Measurements from ENCODE around the gene SLC25A18.

Gene SLC25A18

DNA sequence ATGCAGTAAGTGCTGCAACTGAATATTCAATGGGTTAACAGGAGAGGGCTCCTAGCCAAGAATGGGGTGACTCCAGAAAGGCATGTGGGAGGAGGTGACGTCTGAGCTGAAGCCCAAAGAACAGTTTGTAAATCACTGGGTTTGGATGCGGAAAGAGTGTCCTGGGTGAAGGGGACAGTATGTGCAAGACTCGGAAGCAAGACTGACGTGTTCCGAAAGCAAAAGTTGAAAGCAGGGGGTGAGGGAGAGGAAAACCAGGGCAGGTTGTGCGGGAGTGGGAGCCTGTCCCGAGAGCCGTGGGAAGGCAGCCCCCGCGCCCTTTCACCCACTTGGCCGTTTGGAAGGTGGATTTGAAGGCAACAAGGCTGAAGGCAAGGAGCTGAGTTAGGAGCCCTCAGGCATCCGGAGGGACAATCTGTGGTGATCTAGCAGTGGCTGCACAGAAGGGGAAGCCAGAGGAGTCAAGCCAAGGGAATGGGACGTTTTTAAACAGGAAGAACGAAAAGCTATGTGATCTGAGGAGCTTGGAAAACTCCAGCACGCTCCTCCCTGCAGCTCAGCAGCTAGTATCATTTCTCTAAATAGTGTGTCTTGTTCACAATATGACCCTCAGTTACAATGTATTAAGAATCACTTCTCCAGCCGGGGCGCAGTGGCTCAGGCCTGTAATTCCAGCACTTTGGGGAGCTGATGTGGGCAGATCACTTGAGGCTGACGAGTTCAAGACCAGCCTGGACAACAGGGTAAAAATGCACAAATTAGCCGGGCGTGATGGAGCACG, 7.7 kb downstream of the SLC25A18 start:
- peak; percentile 21 for FAIRE-seq

DNA sequence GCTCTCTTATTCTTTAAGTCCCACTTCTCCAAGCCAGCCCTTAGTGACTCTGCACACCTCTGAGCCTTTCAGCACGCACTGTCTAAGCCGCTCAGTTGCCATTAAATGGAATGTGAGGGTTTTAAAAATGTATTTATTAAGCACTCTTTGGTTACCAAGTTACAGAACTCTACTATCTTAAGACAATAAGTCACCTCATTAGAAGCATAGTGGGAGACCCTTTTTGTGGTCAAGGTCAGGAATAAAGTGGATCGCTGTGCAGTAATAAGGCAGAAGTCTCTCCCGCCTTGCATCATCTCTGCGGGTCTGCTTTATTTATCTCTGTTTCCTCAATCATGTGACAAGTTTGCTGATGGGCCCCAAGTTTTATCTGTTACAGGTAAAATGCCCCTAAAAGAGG, 11.9 kb downstream of the SLC25A18 start:
- FAIRE-seq, result peak; percentile 75

DNA sequence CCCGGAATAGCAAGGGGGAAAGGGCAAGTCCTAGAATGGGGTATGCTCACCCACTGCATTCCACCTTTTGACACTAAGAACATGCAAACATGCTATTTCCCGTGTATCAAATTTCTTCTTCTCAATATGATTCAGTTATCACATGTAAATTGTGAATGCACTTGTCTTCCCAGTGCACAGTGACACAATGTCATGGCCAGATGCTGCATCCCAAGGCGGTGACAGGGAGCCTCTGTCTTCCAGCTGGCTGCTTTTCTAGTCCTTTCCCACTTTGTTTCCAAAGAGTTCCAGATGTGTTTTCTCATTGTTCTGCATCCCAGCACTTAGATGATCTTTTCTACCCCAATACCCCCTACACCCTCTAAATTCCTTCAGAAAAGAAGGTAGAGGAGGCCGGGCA, 12.4 kb downstream of the SLC25A18 start:
- no peak for FAIRE-seq

DNA sequence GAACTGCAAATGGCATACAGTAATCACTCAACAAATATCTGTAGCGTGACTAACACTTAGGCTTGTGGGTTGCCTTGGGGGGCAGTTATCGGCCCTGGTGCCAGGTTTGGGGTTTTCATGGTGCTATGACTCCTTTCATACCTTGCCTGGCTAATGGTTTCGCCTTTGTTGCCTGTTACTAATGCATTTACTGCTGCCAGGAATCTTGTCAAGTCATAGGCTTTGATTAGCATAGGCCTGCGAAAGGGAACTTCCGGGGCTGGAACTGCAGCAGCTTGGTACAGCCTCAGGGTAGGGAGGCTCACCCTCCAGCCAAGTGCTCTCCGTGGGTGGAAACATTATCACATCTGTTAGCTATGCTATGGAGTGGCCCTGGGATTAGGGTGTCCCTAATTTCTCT, 13.2 kb downstream of the SLC25A18 start:
- FAIRE-seq, result peak; percentile 92

DNA sequence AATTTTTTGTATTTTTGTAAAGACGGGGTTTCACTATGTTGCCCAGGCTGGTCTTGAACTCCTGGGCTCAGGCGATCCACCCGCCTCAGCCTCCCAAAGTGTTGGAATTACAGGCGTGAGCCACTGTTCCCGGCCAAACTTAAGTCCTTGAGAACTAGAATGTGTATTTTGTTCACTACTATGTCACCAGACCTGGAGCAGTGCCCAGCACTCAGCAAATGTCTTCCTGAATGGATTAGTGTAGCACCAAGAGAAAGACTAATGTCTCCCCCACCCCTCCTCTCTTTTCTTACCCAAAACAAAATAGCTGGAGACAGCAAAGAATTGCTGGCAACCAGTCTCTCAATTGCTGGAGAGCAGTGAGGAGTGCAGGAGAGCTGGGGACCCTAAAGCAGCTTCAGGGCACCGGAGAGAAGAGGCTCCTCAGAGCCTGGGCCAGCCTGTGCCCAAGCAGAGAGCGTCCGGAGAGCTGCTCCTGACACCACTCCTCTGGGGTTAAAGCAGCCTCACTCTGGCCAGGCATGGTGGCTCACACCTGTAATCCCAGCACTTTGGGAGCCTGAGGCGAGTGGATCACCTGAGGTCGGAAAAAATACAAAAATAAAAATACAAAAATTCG, 14.9 kb downstream of the SLC25A18 start:
- FAIRE-seq, result no peak

DNA sequence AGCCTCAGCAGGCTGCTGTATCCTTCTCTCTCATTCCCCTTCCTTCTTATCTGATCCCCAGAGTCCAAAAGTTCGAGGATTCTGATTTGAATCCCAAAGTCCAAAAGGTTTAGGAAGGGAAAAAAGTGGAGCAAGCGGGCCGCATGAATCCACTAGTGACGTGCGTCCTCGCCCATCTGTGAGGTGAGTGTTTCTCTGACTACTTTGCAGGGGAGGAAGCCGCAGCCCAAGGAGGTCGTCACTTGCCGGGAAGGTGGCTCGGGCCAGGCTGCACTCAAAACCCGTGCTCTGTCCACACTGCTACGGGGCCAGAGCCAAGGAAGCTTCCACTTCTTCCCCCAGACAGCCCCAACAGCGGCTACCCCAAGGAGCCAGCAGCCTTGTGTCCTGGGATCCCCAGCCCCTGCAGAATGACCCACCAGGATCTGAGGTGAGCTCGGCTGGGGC, 16.3 kb downstream of the SLC25A18 start:
- no peak for FAIRE-seq

DNA sequence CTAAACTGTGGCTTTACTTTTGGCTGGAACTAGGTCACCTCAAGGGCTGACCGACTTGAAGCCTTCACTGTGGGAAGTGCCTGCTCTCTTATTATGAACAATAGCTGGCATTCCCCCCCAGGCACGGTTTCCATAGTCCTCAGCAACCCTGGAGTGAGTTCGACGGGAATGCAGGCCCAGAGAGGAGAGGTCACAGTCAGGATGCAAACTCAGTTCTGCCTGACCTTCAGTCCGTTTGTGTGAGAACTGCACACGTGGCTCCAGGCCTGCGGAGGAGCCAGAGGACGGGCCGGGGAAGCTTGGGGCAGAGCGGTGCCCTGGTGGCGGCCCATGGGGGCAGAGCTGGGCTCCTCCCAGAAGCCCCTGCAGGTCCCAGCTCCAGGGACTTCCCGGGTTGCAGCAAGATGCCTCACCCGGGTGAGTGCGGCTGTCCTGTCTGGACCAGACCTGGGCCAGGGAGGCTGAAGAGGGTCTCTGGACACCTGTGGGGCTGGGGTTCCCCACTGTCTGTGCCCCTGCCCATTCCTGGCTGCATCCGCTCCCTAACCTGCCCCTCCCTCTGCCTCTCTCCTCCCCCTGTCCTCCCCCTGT, 17.2 kb downstream of the SLC25A18 start:
- no peak for FAIRE-seq

DNA sequence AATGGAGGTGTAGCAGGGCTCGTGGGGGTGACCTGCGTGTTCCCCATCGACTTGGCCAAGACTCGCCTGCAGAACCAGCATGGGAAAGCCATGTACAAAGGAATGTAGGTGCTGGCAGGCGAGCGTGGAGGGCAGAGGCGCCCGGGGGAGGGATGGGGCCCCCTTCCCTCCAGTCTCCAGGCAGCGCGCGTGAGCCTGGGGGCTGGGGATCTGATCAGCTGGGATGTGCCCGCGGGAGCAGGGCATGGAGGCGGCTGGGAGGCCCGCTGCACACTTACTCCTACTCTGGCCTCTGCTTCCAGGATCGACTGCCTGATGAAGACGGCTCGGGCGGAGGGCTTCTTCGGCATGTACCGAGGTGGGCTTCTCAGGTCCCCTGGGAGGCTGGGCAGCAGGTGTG, 17.8 kb downstream of the SLC25A18 start:
- no peak for FAIRE-seq

DNA sequence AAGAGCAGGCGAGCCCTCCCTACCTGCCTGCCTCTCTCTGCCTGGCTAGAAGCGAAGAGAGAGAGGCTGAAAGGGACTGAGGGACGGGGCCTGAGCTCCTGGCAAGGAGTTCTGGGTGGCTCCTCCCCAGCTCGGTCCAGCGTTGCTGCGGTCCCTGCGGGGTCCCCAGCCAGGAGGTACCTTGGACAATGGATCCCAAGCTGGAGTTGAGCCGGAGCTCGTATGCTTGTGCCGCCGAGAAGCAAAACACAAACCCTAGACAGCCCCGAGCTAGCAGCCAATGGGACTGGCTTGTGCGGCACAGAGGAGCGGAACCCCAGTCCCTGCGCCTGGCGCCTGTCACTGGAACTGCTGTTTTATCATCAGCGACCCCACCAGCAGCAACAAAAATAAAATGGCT, 18.3 kb downstream of the SLC25A18 start:
- FAIRE-seq, result no peak

DNA sequence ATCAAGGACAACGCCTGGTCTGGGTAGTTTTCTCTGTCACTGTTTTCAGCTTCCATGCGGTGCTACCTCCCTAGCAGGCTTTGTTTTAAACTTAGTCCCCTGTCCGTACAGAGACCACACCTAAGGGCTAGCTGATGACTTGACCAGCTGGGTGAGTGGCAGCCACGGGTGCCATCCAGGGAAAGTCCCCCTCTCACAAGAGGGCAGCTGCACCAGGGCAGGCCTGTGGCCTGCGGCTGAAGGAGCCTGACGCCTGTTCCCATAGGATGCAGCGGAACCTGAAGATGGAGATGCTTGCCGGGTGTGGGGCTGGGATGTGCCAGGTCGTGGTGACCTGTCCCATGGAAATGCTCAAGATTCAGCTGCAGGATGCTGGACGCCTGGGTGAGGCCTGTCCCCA, 19.9 kb downstream of the SLC25A18 start:
- FAIRE-seq, result no peak

DNA sequence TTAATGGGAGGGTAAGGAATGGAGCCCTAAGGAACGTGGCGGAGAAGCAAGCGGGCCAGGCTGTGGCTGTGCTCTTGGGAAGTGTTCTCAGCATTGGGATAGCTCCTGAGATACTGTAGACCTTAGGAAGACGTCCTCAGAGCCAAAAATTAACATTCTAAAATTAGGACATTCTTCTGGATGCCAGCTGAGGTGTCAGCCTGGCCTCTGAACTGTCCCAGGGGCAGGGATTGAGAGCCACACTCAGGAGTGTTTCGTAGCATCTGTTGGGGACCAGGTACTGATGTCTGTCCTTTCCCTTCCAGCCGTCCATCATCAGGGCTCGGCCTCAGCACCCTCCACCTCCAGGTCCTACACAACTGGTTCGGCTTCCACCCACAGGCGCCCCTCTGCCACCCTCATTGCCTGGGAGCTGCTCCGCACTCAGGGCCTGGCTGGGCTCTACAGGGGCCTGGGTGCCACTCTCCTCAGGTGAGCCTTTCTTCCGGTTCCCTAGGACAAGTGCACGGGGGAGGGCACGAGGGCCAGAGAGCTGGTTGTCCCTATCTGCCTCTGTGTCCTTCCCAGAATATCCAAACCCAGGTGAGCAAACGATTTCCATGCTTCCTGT, 23.6 kb downstream of the SLC25A18 start:
- FAIRE-seq, result no peak

DNA sequence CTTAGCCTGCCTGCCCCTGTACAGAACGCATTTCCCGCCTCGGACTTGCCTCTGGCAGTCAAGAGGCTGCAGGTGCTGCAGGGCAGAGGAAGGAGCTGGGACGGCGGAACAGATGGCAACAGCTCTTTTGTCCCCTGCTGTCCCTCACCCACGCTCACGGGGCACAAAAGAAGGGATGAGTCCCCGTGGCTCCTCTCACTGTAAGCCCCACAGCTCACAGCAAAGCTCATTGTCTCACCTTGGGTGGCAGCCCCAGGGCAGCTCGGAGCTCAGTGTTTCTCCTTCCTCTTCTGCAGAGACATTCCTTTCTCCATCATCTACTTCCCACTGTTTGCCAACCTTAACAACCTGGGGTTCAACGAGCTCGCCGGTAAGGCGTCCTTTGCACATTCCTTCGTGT, 24.3 kb downstream of the SLC25A18 start:
- no peak for FAIRE-seq

DNA sequence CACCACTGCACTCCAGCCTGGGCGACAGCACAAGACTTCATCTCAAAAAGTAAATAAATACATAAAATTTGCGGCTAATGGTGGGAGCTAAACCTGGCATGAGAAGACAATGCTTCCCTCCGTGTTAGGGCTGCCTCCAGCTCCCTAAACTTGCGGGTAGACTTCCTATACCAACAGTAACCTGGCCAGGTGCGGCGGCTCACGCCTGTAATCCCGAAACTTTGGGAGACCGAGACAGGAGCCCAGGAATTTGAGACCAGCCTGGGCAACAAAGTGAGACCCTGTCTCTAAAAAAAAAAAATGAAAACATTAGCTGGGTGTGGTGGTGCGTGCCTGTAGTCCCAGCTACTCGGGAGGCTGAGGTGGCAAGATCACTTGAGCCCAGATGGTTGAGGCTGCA, 25.3 kb downstream of the SLC25A18 start:
- no peak for FAIRE-seq

DNA sequence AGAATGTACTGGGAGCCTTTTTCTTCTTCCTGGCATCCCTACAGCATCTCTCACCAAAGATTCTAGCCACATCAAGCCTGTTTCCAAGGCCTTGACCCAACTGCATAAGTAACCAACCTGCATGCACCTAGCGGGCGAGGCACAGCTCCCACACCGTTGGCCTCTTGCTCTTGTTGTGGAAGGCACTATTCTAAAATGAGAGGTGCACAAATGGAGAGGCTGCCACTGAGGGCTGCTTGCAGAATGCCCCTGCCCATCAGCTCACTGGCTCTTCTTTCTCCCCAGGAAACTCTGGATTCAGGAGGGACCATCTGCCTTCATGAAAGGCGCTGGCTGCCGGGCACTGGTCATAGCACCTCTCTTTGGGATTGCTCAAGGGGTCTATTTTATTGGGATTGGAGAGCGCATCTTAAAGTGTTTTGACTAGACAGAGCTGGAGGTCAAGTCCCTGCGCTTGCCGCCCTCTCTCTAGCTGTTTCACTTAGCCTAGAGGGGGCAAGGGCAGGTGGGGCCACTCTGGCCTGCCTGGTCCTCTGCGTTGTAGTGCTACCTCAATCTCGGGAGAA, 26.6 kb downstream of the SLC25A18 start:
- no peak for FAIRE-seq

DNA sequence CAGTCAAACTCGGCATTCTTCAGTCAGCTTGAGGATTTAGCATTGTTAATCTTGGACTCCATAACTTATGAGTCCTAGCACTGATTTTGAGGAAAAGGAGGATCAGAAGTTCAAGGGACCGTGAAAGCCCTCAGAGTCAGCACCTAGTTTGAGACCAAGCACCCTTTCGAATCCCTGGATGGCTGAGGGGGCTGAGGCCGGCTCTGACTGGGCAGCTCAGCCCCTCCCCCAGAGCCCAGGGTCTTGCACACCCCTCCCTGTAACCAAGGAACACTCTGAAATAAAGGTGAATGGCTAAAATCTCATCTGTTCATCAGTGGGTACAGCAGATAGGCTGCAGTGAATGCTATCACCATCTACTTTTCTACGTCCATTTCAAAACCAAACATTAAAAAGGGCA, 27.3 kb downstream of the SLC25A18 start:
- no peak for FAIRE-seq

DNA sequence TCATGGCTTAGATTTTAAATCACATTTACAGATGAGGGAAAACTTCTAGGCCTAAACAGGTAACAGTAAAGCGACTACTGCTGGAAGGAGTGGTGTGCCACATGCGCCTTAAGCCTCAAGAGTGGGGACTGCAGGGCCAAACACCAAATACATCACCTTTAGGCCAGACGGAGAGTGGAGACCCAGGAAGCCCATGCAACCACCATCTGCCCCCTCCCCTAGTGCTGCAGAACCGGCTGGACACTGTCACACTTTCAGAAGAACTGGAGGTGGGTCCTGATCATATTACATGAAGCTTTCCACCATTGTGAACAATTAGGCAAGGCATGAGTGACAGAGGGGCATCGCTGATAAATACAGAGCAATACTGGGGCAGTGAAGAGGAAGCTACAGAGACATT, 28.9 kb downstream of the SLC25A18 start:
- FAIRE-seq, result no peak

DNA sequence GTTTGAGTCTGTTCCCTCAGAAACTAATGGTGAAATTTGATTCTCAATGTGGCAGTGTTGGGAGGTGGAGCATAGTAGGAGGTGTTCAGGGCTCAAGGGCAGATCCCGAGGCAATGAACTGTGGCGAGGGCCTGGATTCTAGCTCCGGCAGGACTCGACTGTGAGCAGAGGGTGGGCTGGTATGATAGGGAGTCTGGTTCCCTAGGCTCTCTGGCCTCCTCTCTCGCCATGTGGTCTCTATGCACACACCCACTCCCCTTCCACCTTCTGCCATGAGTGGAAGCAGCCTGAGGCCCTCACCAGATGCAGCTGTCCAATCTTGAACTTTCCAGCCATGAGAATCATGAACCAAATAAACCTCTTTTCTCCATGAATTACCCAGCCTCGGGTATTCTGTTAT, 32.9 kb downstream of the SLC25A18 start:
- no peak for FAIRE-seq

DNA sequence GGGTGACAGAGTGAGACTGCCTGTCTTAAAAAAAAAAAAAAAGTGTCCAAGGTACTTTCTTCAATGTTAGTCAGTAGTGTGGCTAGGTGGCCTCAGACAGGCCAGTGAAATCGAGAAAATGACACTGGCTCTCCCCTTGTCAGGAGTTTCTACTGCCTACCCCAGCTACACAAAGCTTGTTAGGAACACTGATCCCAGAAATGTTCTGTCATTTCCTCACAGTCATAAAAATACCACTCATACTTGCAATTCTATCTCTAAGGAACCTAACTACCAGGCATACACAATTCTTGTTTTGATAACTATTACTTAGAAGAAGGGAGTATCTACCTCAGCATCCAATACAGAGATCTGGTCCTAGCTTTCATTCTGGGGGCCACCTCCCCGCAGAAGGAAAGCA, 33.9 kb downstream of the SLC25A18 start:
- FAIRE-seq, result no peak

DNA sequence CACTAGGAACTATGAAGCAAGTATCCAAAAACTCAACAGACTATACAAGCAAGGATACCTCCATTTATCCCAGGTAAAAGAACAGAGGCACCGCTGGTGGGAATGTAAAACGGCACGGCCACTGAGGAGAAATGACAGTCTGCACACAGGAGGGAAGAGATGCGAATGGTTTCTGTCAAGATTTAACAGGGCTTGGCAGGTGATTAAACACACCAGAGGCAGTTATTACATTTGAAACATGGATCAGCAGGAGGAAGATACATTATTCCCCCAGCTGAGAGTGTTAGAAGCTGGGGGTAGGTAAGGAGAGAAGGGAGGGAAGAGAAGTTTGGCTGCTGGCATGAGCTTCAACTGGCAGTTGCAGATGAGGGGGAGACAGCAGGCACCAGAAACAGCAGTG, 35.0 kb downstream of the SLC25A18 start:
- FAIRE-seq, result no peak

DNA sequence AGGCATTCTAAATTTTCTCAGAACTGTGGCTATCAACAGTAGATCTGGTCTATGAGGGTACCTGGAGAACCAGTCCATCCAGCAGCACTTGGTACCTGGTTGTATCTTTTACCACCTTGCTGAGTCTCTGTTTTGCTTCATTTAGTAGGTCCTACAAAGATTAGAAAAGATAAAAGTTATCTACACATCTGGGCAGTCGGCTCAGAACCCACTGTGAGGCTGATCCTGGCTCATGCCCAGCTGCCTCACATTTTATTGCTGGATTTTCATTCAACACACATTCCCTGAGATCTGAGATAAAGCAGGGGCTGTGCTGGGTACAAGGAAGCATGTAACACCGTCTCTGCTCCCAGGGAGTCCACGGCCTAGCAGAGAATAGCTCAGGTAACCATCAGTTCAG, 37.7 kb downstream of the SLC25A18 start:
- FAIRE-seq, result no peak

DNA sequence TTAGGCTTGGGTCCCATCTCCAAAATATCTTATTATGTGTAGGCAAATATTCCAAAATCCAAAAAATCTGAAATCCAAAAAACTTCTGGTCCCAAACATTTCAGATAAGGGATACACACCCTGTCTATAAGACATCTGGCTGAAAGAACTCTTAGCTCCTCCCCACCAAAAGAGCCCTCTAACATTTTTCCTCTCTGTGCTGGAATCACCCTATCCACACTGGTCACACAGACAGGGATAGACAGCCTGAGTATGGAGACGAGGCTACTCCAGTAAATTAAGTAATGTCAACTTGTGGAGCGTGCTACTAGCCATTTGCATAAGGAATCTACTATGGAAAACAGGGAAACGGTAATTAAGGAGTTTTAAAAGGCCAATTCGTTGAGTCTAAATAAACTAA, 40.4 kb downstream of the SLC25A18 start:
- FAIRE-seq, result no peak

DNA sequence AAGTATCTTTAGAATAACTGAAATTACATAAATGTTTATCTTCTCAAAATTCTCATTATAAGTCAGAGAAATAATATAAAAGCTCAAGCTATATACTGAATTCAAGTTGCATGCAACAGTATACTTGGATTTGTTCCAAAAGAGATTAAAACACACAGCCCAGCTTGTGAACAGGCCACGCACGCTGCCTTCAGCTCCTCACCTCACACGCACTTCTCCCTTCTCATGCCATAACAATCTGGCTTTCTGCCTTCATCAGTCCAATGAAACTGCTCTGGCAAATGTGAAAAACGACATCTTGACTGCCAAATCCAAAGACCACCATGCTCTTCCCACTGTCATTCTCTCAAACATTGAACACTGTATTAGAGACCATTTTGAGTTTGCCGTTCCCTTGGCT, 43.2 kb downstream of the SLC25A18 start:
- no peak for FAIRE-seq

DNA sequence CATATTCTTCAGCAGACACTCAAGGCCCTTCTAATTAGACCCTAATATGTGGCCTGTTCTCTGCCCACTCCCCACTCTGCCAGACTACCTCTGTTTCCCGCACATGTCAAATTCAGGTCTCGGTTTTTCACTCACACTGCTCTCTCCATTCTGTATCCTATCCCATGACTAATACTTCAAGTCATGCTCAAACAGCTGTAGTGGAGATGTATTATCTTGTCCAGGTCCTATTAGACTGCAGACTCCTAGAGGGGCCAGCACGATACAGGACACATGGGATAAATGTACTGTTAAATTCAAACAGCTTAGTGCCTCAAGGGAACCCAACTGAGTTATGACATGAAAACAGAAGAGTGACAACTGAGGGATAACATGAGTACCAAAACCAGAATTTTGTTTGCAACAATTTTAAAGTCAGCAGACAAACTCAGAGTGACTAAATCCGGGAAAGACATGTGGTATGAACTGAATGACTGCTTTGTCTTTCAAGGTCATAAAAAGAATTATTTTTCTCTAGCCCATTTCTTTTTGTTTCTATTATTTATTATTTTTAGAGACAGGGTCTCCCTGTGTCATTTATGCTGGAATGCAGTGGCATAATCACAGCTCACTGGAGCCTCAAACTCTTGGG, 44.7 kb downstream of the SLC25A18 start:
- no peak for FAIRE-seq

Measured in G401.6 (cell line).